NT2/D1 (cell line): ENCODE results near the gene EMID1.

Experiments used
- SUZ12 ChIP-seq: IDR thresholded peaks from 2 replicates; pipeline ENCODE4 v1.6.1; 2011; ENCODE audit not compliant: insufficient read length, insufficient read depth; ENCODE audit errors: extremely low read depth
- YY1 ChIP-seq: IDR thresholded peaks from 2 replicates; pipeline ENCODE4 v1.6.1; 2011; ENCODE audit not compliant: insufficient read length, insufficient read depth
- ZNF274 ChIP-seq: IDR thresholded peaks from 2 replicates; pipeline ENCODE4 v1.6.1; 2011; ENCODE audit warnings: mild to moderate bottlenecking, low read depth, low read length

DNA sequence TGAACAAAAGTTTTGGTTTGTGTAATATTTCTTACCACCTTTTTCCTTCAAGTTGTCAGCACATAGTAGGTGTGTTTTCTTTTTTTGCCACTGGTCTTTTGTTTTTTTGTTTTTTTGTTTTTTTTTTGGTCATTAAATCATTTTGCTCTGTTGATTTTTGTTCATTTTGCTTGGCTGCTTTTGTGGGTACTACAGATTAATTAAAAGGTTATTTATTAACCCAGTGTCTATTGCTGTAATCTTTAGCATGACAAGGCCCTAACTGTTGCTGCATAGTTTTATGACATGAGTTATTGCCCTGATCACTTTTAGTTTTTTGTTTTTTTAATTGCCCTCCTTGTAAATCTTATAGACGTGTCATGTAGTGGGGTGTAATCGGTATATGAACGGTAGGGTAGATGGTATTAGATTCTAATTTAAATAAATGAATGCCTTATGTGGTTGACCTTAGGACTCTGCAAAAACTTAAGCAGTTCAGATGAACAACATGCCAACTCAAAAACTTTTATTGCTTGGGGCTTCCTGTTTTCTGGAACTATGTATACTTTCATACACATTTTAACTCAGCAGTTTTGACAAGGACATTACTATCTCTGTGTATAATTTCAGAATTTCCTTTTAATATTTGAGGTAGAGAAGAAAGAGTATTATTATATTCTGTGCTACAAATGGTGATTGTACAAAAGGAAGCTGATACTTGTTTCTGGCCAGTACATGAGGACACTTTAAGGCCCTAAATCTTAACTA is 70.3 kb downstream of the EMID1 start:
- TF ChIP-seq ZNF274, result no peak
- TF ChIP-seq YY1, result no peak
- no peak for TF ChIP-seq SUZ12
